HT-29 (cell line): ENCODE results near the gene LPIN1. TPM values are rescaled to one million over a fixed set of nuclear protein-coding genes. Genes with fewer than 3 reads are reported as not detected.
A peak's percentile ranks its signal among the peaks of the same experiment; 100 is the strongest.
"Not testable (repeated sequence)": the region's sequence is repeated elsewhere in the genome, so short reads cannot be mapped to it uniquely, and the experiment has no call there.

Experiments
- DNase-seq: peaks from one replicate; pipeline ENCODE4 v3.0.0-alpha.2; 2015; ENCODE audit warnings: low spot score
- total RNA-seq: library from RNA; depleted of rRNA; stranded (reverse); fragments of >200 nt; shearing (Covaris generic); gene quantifications from 2 replicates; pipeline ENCODE4 v1.2.3, GENCODE V29; 2014

Gene LPIN1
- total RNA-seq, 1 experiment from 2014 or later: 6.8 TPM

DNA sequence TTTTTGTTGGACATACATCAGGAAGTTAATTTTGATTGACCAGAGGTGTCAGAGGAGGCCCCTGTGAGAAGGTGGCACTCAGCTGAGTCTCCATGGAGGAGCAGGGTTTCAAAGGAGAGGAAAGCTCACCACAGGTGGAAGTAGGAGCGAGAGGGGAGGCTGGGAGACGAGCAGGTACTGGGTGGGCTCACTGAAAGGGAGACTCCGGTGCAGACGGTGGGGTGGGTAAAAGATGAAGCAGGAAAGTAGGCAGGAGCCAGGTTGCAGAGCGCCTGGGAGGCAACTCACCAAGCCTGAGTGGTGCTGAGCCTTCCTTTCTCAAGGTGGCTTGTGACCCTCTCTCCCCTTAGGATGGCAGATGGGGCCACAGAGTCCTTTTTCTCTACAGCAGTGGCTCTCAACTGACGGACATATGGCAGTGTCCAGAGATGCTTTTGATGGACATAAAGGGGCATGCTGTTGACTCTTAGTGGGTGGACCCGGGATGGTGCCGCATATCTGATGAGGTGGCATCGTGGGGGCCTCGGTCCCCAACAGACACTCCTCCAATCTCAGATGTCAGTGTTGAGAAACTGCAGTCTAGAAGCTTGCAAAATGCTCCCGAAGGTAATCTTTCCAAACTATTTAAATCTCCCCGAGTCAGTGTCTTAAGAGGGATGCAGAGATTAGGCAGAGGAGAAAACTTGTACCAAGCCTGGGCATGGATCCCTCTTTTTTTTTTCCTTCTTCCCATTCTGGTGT, 64.0 kb downstream of the LPIN1 start:
- DNase-seq: no peak

- DNase-seq: no peak
These were observed 64.7 kb downstream of the LPIN1 start for GRCh38 chr2:11811036-11811654.

GRCh38 chr2:11812466-11813248, 66.2 kb downstream of the LPIN1 start:
- no peak for DNase-seq

DNA sequence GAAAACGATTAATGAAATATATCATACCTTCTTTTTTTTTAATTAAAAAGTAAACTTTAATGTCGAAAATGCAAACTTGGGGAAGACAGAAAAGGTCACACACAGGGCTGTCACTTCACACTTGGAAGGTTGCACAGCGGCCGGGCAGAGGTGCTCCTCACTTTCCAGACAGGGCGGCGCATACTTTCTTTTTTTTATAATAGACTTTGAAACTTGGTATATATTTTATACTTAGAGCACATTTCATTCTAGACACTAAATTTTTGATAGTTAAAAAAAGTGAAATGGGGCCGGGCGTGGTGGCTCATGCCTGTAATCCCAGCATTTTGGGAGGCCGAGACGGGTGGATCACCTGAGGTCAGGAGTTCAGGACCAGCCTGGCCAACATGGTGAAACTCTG, 66.9 kb downstream of the LPIN1 start:
- DNase-seq: not testable (repeated sequence)

- DNase-seq: no peak
These were observed 67.5 kb downstream of the LPIN1 start for GRCh38 chr2:11813951-11814350.

DNA sequence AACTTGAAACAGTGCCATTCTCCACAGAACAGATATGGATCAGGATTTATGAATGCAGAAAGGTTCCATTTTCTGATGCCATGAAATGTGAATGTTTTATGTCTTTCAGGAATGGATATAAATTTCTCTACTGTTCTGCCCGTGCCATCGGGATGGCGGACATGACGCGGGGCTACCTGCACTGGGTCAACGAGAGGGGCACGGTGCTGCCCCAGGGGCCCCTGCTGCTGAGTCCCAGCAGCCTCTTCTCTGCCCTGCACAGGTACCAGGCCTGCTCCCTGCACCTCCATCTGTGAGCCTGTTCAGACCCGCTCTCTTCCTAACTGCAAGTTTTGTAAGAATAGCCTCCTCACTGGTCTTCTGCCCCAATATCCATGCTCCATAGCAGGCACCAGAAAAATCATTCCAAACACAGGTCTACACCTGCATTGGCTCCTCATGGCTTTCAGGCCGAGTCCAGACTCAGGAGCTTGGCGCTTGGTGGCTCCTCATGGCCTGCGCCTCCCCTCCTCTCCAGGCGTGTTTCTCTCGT, 68.6 kb downstream of the LPIN1 start:
- DNase-seq: no peak

DNA sequence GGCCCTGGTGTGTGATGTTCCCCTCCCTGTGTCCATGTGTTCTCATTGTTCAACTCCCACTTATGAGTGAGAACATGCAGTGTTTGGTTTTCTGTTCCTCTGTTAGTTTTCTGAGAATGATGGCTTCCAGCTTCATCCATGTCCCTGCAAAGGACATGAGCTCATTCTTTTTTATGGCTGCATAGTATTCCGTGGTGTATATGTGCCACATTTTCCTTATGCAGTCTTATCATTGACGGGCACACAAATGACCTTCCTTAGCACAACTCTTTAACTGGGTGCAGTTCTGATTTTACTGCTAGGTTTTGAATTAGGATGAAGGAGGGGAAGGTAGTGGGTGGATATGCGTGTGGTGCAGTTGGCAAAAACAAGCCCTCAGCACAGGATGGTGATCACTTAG, 70.5 kb downstream of the LPIN1 start:
- DNase-seq: not testable (repeated sequence)

- no peak for DNase-seq
These were observed 72.8 kb downstream of the LPIN1 start for GRCh38 chr2:11819235-11819729.

- DNase-seq: no peak
These were observed 74.2 kb downstream of the LPIN1 start for GRCh38 chr2:11820650-11821049.

DNA sequence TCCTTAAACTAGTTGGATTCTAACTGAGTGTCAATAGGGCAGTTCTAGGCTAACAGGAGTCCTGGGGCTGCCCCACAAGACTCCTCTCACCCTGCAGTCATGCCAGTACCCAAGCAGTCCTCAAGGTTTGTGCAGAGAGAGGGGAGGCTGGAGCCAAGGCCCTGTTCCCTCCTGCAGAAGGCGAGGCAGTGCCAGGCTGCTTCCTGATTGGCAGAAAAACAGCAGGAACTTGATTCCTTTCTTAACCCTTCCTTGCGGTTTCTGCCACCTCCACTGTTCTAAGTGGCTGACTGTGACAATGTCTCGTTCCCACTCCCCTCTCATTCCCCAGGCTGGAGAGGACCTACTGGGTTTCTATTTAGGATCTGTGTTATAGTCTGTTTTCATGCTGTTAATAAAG, 75.3 kb downstream of the LPIN1 start:
- no peak for DNase-seq

- DNase-seq: not testable (repeated sequence)
These were observed 75.9 kb downstream of the LPIN1 start for GRCh38 chr2:11822359-11822745.

- DNase-seq: peak; percentile 79
These were observed 76.5 kb downstream of the LPIN1 start for GRCh38 chr2:11822746-11823451.

DNA sequence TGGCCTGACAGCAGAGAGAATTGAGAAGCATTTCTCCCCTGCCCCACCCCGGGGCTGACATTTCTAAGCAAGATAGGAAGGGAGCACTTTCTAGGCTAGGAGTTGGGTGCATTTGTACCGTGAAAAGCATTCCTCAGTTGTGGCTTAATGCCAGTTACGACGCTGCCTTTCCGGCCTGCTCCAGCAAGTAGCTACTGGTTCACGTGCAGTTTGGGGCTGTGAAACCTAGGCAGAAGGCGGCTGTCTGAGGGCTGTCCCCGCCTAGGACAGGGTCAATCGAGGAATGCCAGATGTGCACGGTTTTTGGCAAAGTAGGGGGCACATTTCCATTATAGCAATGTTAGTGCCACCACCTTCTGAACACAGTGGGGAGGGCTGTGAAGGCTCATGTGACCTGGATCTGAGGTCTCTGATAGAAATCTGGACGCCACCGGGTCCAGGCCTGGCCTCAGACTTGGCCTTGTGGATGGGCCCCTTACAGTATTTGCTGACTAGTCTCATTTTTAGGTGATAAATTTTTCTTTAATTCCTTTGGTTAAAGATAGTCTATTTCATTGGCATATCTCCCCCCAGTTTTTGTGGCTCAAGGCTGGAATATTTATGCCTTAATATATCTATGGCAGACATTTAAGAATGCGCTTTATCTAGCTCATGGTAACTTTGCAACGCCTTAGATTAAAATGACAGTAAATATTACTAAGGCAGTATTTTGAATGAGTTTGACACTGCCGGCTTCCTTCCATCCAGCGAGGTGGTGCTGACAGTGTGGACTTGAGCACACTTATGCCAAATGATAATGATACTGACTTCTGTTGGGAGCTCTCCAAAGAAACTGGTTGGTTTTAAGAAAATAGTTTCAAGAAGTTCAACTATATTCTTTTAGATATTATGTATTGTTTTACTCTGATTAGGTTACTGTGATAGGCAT, 78.7 kb downstream of the LPIN1 start:
- no peak for DNase-seq

GRCh38 chr2:11827547-11827946, 81.1 kb downstream of the LPIN1 start:
- no peak for DNase-seq

GRCh38 chr2:11828933-11829323, 82.5 kb downstream of the LPIN1 start:
- no peak for DNase-seq

DNA sequence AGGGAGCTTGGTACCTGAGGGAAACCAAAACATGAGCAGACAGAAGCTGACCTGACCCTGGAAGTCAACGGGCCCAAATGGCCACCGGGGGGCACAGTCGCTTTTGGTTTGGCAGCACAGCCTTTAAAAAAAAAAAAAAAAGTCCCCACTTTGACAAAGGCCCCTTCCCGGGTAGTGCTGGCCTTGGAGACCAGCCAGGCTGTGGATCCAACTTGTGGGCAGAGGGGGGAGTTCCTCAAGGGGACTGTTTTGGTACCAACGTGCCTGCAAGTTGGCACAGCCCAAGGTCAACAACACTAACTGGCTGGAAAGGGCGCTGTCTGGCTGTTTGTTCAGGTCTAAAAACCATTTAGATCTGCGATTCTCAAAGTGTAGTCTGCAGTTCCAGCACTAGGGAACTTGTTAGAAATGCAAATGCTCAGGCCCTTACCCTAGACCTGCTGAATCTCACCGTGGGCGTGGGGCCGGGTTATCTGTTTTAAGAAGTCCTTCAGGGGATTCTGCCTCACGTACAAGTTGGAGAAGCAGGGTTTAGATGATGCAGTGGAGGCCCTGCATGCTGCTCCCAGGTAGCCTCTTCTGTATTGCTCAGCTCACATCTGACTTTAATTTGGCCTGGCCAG, 83.0 kb downstream of the LPIN1 start:
- DNase-seq: peak; percentile 57

DNA sequence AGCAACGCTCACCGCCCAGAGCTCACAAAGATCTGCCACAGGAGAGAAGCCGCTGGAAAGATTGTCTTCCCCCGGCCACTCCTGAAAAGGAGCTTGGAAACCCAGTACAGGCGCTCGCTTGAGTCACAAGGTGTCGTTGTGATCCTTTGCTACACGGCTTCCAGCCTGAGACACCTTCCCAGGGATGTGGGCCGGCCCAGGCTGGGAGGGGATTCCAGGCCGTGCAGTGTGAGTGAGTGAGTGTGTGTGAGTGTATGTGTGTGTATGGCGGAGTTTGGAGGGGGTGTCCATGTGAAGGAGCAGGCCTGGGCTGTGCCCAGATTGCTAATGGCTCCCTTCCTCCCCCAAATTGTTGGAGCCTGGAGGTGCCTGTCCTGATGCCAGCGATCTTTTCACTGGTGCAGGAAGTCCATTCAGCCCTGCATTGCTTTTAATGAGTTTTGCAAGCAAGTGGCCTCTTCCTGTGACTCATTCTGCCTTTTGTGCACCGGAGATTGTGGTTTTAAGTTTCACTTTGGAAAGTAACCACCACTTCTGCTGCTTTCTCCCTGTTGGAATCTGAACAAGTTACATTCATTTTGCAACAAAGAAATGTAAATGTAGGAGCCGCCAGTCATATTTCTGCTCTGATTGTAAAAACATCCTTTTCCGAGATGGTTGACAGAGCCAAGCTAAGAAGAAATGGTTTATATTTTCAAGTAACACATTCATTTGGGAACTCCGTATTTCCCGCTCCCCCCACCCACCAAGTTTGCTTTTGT, 83.7 kb downstream of the LPIN1 start:
- peak; percentile 88 for DNase-seq

GRCh38 chr2:11830708-11831301, 84.4 kb downstream of the LPIN1 start:
- DNase-seq: peak; percentile 3

GRCh38 chr2:11831415-11831814, 85.0 kb downstream of the LPIN1 start:
- DNase-seq: no peak
